GM19452 (cell line): Measurements from ENCODE around the gene SHISA6.
"Not testable (repeated sequence)": the region's sequence is repeated elsewhere in the genome, so short reads cannot be mapped to it uniquely, and the experiment has no call there.

Experiments
- ATAC-seq: cut with Tn5 transposase; IDR thresholded peaks from one replicate; pipeline ENCODE4 v1.9.1; 2021; ENCODE audit not compliant: unreplicated experiment

The SHISA6 gene

GRCh38 chr17:11301874-11302273 is 60.9 kb downstream of the SHISA6 start:
- ATAC-seq, result not testable (repeated sequence)

- no peak for ATAC-seq
Observed at GRCh38 chr17:11302401-11303186, 61.6 kb downstream of the SHISA6 start.

GRCh38 chr17:11303773-11304394 is 62.9 kb downstream of the SHISA6 start:
- ATAC-seq, result no peak

GRCh38 chr17:11304568-11304967 is 63.6 kb downstream of the SHISA6 start:
- no peak for ATAC-seq

GRCh38 chr17:11305524-11305923 is 64.5 kb downstream of the SHISA6 start:
- no peak for ATAC-seq

GRCh38 chr17:11308531-11308930 is 67.5 kb downstream of the SHISA6 start:
- no peak for ATAC-seq

GRCh38 chr17:11309033-11309432 is 68.0 kb downstream of the SHISA6 start:
- ATAC-seq, result no peak

GRCh38 chr17:11309850-11310249 is 68.8 kb downstream of the SHISA6 start:
- no peak for ATAC-seq

GRCh38 chr17:11316451-11316850 is 75.4 kb downstream of the SHISA6 start:
- not testable (repeated sequence) for ATAC-seq

- ATAC-seq, result no peak
Observed at GRCh38 chr17:11318207-11318606, 77.2 kb downstream of the SHISA6 start.

- no peak for ATAC-seq
Observed at GRCh38 chr17:11319894-11320293, 78.9 kb downstream of the SHISA6 start.

GRCh38 chr17:11324021-11324420 is 83.0 kb downstream of the SHISA6 start:
- no peak for ATAC-seq

- no peak for ATAC-seq
Observed at GRCh38 chr17:11324846-11325420, 83.9 kb downstream of the SHISA6 start.

- no peak for ATAC-seq
Observed at GRCh38 chr17:11326492-11326891, 85.5 kb downstream of the SHISA6 start.

- no peak for ATAC-seq
Observed at GRCh38 chr17:11328770-11329169, 87.8 kb downstream of the SHISA6 start.

- no peak for ATAC-seq
Observed at GRCh38 chr17:11330006-11330405, 89.0 kb downstream of the SHISA6 start.

GRCh38 chr17:11330826-11331225 is 89.8 kb downstream of the SHISA6 start:
- no peak for ATAC-seq

GRCh38 chr17:11331547-11332513 is 90.8 kb downstream of the SHISA6 start:
- ATAC-seq, result no peak

GRCh38 chr17:11332706-11333105 is 91.7 kb downstream of the SHISA6 start:
- no peak for ATAC-seq

- ATAC-seq, result no peak
Observed at GRCh38 chr17:11334493-11334892, 93.5 kb downstream of the SHISA6 start.

GRCh38 chr17:11336290-11336689 is 95.3 kb downstream of the SHISA6 start:
- ATAC-seq, result no peak
